ENCODE measurements around the gene ENKUR. TPM values are rescaled to one million over a fixed set of nuclear protein-coding genes. Genes with fewer than 3 reads are reported as not detected.

The ENKUR gene
- total RNA-seq, 2 experiments from 2014 or later, result not detected

GRCh38 chr10:24953675-24954074 is 62.3 kb downstream of the ENKUR start:
- TF ChIP-seq, protein P1, sequence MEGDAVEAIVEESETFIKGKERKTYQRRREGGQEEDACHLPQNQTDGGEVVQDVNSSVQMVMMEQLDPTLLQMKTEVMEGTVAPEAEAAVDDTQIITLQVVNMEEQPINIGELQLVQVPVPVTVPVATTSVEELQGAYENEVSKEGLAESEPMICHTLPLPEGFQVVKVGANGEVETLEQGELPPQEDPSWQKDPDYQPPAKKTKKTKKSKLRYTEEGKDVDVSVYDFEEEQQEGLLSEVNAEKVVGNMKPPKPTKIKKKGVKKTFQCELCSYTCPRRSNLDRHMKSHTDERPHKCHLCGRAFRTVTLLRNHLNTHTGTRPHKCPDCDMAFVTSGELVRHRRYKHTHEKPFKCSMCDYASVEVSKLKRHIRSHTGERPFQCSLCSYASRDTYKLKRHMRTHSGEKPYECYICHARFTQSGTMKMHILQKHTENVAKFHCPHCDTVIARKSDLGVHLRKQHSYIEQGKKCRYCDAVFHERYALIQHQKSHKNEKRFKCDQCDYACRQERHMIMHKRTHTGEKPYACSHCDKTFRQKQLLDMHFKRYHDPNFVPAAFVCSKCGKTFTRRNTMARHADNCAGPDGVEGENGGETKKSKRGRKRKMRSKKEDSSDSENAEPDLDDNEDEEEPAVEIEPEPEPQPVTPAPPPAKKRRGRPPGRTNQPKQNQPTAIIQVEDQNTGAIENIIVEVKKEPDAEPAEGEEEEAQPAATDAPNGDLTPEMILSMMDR (IDR thresholded peaks at IDR 0.05), result no peak
- ATAC-seq (no peak), DNase-seq (no peak)
- Mint-ChIP-seq H3K27ac (peak overlapping the region; percentile 86), H3K9me3 (no peaks in the 10 kb centered on the region), H3K4me3 (peak overlapping the region; percentile 77), H3K27me3 (no peaks in the 10 kb centered on the region), H3K36me3 (ENCODE audit: low read depth) (no peaks in the 10 kb centered on the region), H3K4me1 (ENCODE audit: low read depth) (peaks cover 22% of the 10 kb centered on the region)
- ChIA-PET POLR2A (no interaction called here), CTCF (interaction anchor here (0.8 to 1.6 kb wide), 2 partner anchors 9 to 127 kb away, joined by 4 read pairs; no protein-coding TSS in a partner anchor)
- intact Hi-C loops (cut with micrococcal nuclease), result no loop called here

DNA sequence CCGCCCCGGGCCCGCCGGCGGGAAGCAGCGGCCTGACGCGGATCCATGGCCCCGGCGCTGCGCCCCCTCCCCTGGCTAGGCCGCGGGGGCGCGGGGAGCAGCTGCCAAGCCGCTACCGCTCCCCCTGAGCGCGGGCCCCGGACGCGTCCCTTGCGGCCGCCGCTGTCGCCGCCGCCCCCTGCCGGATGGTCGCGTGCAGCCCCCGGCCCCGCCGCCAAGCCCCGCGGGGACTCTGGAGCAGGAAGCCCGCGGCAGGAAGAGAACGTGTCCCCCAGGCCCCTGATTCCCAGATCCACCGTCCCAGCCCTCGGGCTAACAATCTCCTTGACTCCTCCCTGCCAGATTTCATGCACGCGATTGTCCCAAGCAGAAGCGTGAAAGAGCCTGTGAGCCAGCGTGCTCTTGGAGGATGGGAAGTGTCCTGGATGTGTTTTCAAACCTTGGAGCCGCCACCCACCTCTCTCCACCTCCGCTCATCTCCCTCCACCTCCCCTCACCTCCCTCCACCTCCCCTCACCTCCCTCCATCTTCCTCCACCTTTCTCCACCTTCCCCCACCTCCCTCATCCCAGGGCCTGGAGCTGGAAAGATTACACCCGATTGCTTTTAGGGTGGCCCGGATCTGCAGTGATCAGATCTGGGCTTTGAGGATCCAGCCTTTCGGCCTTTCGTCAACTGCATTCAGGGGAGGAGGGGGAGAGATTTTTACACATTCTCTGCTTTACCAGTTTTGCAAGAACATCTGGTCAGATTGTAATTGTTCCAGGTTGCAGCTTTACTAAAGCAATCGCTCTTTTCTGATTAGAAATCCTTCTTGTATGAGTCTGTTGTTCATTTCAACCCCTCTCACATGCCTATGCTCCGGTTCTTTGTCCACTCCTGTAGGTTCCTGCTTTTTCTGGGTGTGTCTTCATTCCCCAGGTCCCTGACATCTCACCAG is 63.0 kb downstream of the ENKUR start:
- H3K27me3 Mint-ChIP-seq, result no peaks in the 10 kb centered on the region
- CTCF ChIA-PET, result interaction anchor here (0.8 to 1.6 kb wide), 3 partner anchors 9 to 246 kb away, joined by 4 read pairs; no protein-coding TSS in a partner anchor
- POLR2A ChIA-PET, result interaction anchor here (1.0 to 1.7 kb wide), 4 partner anchors 10 to 97 kb away, joined by 3 to 8 read pairs (median 3); no protein-coding TSS in a partner anchor

GRCh38 chr10:24952143-24952706 is 63.7 kb downstream of the ENKUR start, which contains the start of gene PRTFDC1:
PRTFDC1 (minus strand) TSS chr10:24952606; CDS start chr10:24952575, 31 bp downstream.
- Mint-ChIP-seq H3K4me3 (peak within 1 kb of the TSS; percentile 77), H3K27me3 (no peaks in the 10 kb centered on the region), H3K9me3 (no peaks in the 10 kb centered on the region), H3K4me1 (ENCODE audit: low read depth) (peaks cover 36% of the 10 kb centered on the region), H3K36me3 (ENCODE audit: low read depth) (no peaks in the 10 kb centered on the region), H3K27ac (peak within 1 kb of the TSS; percentile 86)
- DNase-seq (peak; percentile 48), ATAC-seq (peak; percentile 35)
- intact Hi-C loops (cut with micrococcal nuclease), result no loop called here
- CTCF ChIA-PET, result interaction anchor here (1.1 to 1.6 kb wide), 4 partner anchors 10 to 335 kb away, joined by 3 to 4 read pairs (median 4); no protein-coding TSS in a partner anchor
- TF ChIP-seq, protein P1 (IDR thresholded peaks at IDR 0.05), result no peak
- POLR2A ChIA-PET, result interaction anchor here (0.9 to 1.7 kb wide), 6 partner anchors 9 to 229 kb away, joined by 3 to 8 read pairs (median 3); no protein-coding TSS in a partner anchor

More for the DNA sequence above, 63.0 kb downstream of the ENKUR start:
- H3K4me1 Mint-ChIP-seq (ENCODE audit: low read depth), result peaks cover 29% of the 10 kb centered on the region
- H3K36me3 Mint-ChIP-seq (ENCODE audit: low read depth), result no peaks in the 10 kb centered on the region
- peak; percentile 57 for ATAC-seq
- DNase-seq, result peak; percentile 43
- H3K27ac Mint-ChIP-seq, result peak overlapping the region; percentile 86
- no peaks in the 10 kb centered on the region for H3K9me3 Mint-ChIP-seq
- intact Hi-C loops (cut with micrococcal nuclease), result no loop called here
- H3K4me3 Mint-ChIP-seq, result peak overlapping the region; percentile 77
- TF ChIP-seq, protein P1 (IDR thresholded peaks at IDR 0.05), result peak; percentile 43

DNA sequence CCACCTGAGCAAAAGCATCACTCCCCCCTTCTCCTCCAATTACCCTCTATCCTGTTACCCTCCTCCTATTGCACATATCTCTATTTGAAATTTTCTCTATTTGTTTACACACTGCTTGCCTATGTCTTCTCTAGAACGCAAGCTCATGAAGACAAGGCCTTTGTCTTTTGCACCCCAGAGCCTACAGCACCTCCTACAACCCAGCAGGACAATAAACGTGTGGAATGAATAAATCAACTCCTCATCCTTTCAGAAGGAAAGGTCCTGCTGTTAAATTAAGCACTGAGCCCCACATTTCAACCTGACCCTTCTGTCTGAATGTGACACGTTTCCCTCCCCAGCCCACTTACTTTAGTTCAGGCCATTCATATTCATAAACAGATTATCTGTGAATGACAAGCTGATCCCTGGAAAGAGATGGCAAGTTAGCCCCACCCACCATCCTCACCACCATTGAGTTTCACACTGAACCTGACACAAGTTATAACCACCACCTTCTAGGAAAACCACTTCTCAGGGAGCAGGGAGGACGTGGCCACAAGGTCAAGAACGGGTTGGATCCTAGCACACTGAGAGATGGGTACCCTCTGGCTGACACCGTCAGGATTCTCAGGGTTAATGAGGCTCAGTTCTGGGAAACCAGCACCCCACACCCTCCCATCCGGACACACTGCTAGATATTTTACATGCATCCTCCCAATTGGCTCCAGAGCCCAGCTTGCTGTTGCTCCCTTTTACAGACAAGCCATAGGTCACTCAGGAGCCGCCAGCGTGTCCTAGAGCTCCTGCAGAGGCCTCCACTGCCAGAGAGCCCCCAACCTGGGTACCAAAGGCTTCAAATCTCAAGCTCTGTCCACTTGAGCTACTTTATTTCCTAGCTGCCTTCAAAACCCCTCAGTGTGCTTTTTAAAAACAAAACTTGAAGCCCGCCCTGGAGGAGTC is 64.5 kb downstream of the ENKUR start:
- Mint-ChIP-seq H3K4me1 (ENCODE audit: low read depth) (peaks cover 38% of the 10 kb centered on the region), H3K27ac (peak overlapping the region; percentile 84), H3K36me3 (ENCODE audit: low read depth) (no peaks in the 10 kb centered on the region), H3K4me3 (peak overlapping the region; percentile 71), H3K9me3 (no peaks in the 10 kb centered on the region), H3K27me3 (no peaks in the 10 kb centered on the region)
- ATAC-seq (peak; percentile 62), DNase-seq (peak; percentile 62)
- TF ChIP-seq, protein P1 (IDR thresholded peaks at IDR 0.05), result no peak
- ChIA-PET POLR2A (interaction anchor here (0.9 to 1.7 kb wide), 4 partner anchors 8 to 229 kb away, joined by 3 to 8 read pairs (median 3); no protein-coding TSS in a partner anchor), CTCF (interaction anchor here (1.1 to 1.6 kb wide), 3 partner anchors 57 to 334 kb away, joined by 3 to 4 read pairs (median 4); no protein-coding TSS in a partner anchor)
- intact Hi-C loops (cut with micrococcal nuclease), result no loop called here

Measured in activated CD8-positive, alpha-beta T cell treated with anti-CD3 and anti-CD28 coated beads for 36 hours (primary cell).